ENCODE data around the gene C9orf72. TPM values are rescaled to one million over a fixed set of nuclear protein-coding genes. Genes with fewer than 3 reads are reported as not detected.

Gene C9orf72
- total RNA-seq, 4 donors from 2014 or later = 7.9 to 31.0 (median 15.0) TPM

DNA sequence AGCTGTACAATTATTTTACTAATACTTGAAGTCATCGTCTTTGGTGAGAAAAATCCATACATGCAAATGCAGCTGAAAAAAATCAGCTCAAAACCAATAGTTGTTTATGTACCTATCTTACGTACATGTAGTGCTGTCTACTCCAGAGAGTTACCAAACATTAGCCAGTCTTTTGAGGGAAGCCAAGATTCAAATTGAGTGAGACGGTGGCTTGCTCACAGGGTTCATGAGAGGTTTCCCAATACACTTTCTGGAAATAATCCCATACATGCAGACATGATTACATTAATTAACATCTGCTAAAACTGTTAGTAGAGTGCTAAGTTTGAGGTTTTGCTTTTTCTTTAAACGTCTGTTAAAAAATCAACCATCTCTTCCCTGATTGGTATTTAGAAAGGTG, 2.3 kb downstream of the C9orf72 start:
- H3K4me1 ChIP-seq = peaks cover 8 to 35% (median 11%) of the 10 kb centered on the region in 4 donors
- intact Hi-C loops (cut with DNase I; ENCODE audit: low total_unique reads) (no loop called here), in situ Hi-C loops (cut with MboI; ENCODE audit: low pct_ligation_motif_present in 1 of 4, low pct_unique_long_range_greater_than_20kb in 1 of 4, low sequenced_read_pairs in 3 of 4) (loop anchor here in 1 of 4 donors (25.0 kb wide), 1 partner anchor 534 kb away; no protein-coding TSS in a partner anchor)
- peaks cover 0 to 6% (median 0%) of the 10 kb centered on the region in 4 donors for H3K36me3 ChIP-seq
- H3K4me3 ChIP-seq = no peak overlapping the region
- TF ChIP-seq POLR2A (IDR thresholded peaks at IDR 0.05) = no peak
- no peak for TF ChIP-seq EP300 (IDR thresholded peaks at IDR 0.05; ENCODE audit: low read depth)
- WGBS, 2 donors (ENCODE audit: low coverage in 1 of 2) = 85 to 93% methylated on average over 4 of the region's 4 CpGs
- peak overlapping the region in 2 of 4 donors; percentile 95 to 98 for H3K27ac ChIP-seq
- H3K27me3 ChIP-seq = no peaks in the 10 kb centered on the region
- no peaks in the 10 kb centered on the region for H3K9me3 ChIP-seq
- no peak for DNase-seq

- 50 to 55% methylated on average over 2 of the region's 2 CpGs for WGBS, 2 donors (ENCODE audit: low coverage in 1 of 2)
These were observed 3.9 kb downstream of the C9orf72 start for GRCh38 chr9:27569406-27569805.

DNA sequence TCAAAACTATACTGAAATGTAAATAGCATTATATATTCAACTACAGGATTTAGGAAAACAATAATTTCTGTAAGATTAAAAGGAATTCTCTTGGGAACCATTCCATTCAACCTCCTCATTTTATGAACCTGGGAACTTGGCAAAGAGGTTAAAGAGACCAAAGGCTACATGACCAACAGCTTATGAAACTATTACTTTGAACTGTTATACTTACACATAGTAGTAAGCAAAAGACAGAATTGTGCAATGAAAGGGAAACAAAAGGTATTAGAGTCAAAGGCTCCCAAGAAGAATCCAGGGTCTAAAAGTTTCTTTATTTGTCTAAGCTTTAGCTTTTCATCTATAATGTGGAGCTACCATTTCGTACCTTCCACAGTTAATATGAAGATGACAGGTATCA, 7.2 kb downstream of the C9orf72 start:
- in situ Hi-C loops (cut with MboI; ENCODE audit: low pct_ligation_motif_present in 1 of 4, low pct_unique_long_range_greater_than_20kb in 1 of 4, low sequenced_read_pairs in 3 of 4) = loop anchor here in 1 of 4 donors (25.0 kb wide), 1 partner anchor 529 kb away; no protein-coding TSS in a partner anchor
- TF ChIP-seq EP300 (IDR thresholded peaks at IDR 0.05; ENCODE audit: low read depth) = no peak
- Histone ChIP-seq H3K4me3 (no peak overlapping the region), H3K9me3 (no peaks in the 10 kb centered on the region), H3K27me3 (no peaks in the 10 kb centered on the region), H3K36me3 (peaks cover 0 to 32% (median under 1%) of the 10 kb centered on the region in 4 donors), H3K4me1 (peaks cover 0 to 28% (median 6%) of the 10 kb centered on the region in 4 donors), H3K27ac (no peak overlapping the region)
- no peak for DNase-seq
- 83 to 92% methylated on average over 1 of the region's 1 CpG for WGBS, 2 donors (ENCODE audit: low coverage in 1 of 2)
- intact Hi-C loops (cut with DNase I; ENCODE audit: low total_unique reads) = loop anchor here (10.0 kb wide), 1 partner anchor 371 kb away; no protein-coding TSS in a partner anchor

More at GRCh38 chr9:27569406-27569805, 3.9 kb downstream of the C9orf72 start:
- no peak overlapping the region for H3K4me3 ChIP-seq
- H3K27me3 ChIP-seq = no peaks in the 10 kb centered on the region
- peak overlapping the region; percentile 4 to 34 (median 25) for H3K27ac ChIP-seq
- H3K36me3 ChIP-seq = peaks cover 0 to 21% (median 0%) of the 10 kb centered on the region in 4 donors
- DNase-seq = no peak
- intact Hi-C loops (cut with DNase I; ENCODE audit: low total_unique reads) = loop anchor here (10.0 kb wide), 1 partner anchor 375 kb away; no protein-coding TSS in a partner anchor
- in situ Hi-C loops (cut with MboI; ENCODE audit: low pct_ligation_motif_present in 1 of 4, low pct_unique_long_range_greater_than_20kb in 1 of 4, low sequenced_read_pairs in 3 of 4) = loop anchor here in 1 of 4 donors (25.0 kb wide), 1 partner anchor 532 kb away; no protein-coding TSS in a partner anchor
- TF ChIP-seq POLR2AphosphoS5 (IDR thresholded peaks at IDR 0.05) (no peak), CTCF (IDR thresholded peaks at IDR 0.05) (no peak), POLR2A (IDR thresholded peaks at IDR 0.05) (no peak), EP300 (IDR thresholded peaks at IDR 0.05; ENCODE audit: low read depth) (no peak)
- peaks cover 8 to 40% (median 14%) of the 10 kb centered on the region in 4 donors for H3K4me1 ChIP-seq
- no peaks in the 10 kb centered on the region for H3K9me3 ChIP-seq

DNA sequence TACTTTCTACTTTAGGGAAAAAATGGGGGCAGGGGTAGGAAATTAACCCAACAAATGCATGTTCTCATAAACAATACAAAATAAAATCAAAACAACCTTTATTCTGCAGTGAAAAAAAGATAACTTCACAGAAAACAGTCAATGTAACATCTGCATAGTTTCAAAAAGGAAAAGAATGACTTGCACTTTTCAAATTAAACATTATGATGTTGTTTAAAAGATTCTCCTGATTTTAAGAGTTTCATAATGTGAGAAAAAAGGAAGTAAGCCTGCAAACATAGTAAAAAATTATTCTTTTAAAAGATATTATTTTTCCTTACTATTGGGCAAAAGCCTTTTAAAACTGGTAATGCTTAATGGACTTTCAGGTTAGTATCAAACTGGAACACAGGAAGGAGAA, 7.6 kb downstream of the C9orf72 start:
- intact Hi-C loops (cut with DNase I; ENCODE audit: low total_unique reads) = loop anchor here (10.0 kb wide), 1 partner anchor 371 kb away; no protein-coding TSS in a partner anchor

DNA sequence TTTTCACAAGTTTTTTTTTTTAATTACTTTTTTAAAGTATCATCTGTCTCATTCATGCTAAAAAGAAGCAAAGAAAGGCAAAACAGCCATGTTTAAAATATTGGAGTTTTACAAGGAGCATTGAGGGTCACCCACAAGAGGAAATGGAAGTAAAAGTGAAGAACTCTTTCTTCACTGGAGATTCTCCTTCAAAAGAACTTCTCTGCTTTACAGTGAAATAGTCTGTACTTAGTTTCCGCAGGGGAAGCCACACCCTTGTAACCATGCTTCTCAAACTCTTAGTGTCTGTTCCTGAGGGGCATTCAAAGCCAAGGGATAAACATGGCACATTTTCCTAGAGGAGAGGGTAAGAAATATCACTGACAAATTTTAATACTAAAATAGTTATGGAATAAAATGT, 8.6 kb downstream of the C9orf72 start:
- in situ Hi-C loops (cut with MboI; ENCODE audit: low pct_ligation_motif_present in 1 of 4, low pct_unique_long_range_greater_than_20kb in 1 of 4, low sequenced_read_pairs in 3 of 4) = loop anchor here in 1 of 4 donors (25.0 kb wide), 1 partner anchor 527 kb away; no protein-coding TSS in a partner anchor
- no peaks in the 10 kb centered on the region for H3K9me3 ChIP-seq
- H3K27me3 ChIP-seq = no peaks in the 10 kb centered on the region
- no peak for DNase-seq
- no peak overlapping the region for H3K4me3 ChIP-seq
- H3K27ac ChIP-seq = peak overlapping the region in 2 of 4 donors; percentile 13 to 26
- peaks cover 0 to 44% (median 5%) of the 10 kb centered on the region in 4 donors for H3K36me3 ChIP-seq
- H3K4me1 ChIP-seq = peaks cover 0 to 22% (median 6%) of the 10 kb centered on the region in 4 donors
- intact Hi-C loops (cut with DNase I; ENCODE audit: low total_unique reads) = loop anchor here (10.0 kb wide), 1 partner anchor 370 kb away; no protein-coding TSS in a partner anchor
- 83 to 89% methylated on average over 1 of the region's 1 CpG for WGBS, 2 donors (ENCODE audit: low coverage in 1 of 2)
- TF ChIP-seq POLR2A (IDR thresholded peaks at IDR 0.05) = no peak
- no peak for TF ChIP-seq POLR2AphosphoS5 (IDR thresholded peaks at IDR 0.05)
- no peak for TF ChIP-seq EP300 (IDR thresholded peaks at IDR 0.05; ENCODE audit: low read depth)
- TF ChIP-seq CTCF (IDR thresholded peaks at IDR 0.05) = no peak

More for the DNA sequence above, 7.6 kb downstream of the C9orf72 start:
- Histone ChIP-seq H3K4me3 (no peak overlapping the region), H3K27ac (peak overlapping the region in 1 of 4 donors; percentile 13), H3K9me3 (no peaks in the 10 kb centered on the region), H3K27me3 (no peaks in the 10 kb centered on the region), H3K4me1 (peaks cover 0 to 28% (median 6%) of the 10 kb centered on the region in 4 donors), H3K36me3 (peaks cover 0 to 34% (median 2%) of the 10 kb centered on the region in 4 donors)
- DNase-seq = no peak
- no peak for TF ChIP-seq EP300 (IDR thresholded peaks at IDR 0.05; ENCODE audit: low read depth)
- in situ Hi-C loops (cut with MboI; ENCODE audit: low pct_ligation_motif_present in 1 of 4, low pct_unique_long_range_greater_than_20kb in 1 of 4, low sequenced_read_pairs in 3 of 4) = loop anchor here in 1 of 4 donors (25.0 kb wide), 1 partner anchor 528 kb away; no protein-coding TSS in a partner anchor
